ENCODE data around the gene SLC6A7. TPM values are rescaled to one million over a fixed set of nuclear protein-coding genes. Genes with fewer than 3 reads are reported as not detected.

SLC6A7 gene
- polyA plus RNA-seq, 1 of the 3 experiments (the other 2 are of a cell fraction): not detected

DNA sequence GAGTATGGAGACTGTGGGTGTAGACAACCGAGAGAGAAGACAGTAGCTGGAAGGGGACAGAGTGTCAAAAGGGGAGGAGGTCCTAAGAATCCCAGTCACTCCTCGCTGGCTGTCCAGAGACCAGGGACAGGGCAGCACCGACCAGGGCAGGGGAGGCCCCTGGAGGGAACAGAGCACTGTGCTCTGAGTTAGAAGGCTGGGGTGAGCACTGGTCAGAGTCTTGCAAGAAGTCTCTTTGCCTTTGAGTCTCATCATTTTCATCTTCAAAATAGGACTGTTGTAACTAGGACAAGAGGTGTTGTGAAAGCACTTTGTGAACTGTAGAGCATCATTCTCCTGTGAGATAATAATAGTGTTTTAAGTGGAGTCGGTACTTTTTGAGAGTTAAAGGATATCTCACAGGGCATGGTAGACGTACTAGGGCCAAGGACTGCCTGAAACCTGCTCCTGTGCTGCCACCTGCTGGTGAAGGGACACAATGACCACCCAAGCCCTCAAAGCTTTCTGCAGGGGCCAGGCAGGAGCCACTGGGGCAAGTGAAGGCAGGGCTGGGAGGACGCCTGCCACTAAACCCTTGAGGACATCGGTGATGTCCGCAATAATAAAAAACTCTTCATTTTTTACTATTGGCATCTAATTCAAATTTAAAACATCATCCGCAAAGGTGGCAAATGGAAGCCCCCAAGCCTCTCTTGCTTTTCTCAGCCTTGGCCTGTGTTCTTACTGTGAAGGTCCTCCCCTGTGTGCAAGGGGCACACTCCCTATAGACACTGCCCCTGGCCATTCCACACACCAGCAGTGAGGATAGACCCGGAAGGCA, 28.2 kb downstream of the SLC6A7 start (continued):
- TF ChIP-seq, protein P1, sequence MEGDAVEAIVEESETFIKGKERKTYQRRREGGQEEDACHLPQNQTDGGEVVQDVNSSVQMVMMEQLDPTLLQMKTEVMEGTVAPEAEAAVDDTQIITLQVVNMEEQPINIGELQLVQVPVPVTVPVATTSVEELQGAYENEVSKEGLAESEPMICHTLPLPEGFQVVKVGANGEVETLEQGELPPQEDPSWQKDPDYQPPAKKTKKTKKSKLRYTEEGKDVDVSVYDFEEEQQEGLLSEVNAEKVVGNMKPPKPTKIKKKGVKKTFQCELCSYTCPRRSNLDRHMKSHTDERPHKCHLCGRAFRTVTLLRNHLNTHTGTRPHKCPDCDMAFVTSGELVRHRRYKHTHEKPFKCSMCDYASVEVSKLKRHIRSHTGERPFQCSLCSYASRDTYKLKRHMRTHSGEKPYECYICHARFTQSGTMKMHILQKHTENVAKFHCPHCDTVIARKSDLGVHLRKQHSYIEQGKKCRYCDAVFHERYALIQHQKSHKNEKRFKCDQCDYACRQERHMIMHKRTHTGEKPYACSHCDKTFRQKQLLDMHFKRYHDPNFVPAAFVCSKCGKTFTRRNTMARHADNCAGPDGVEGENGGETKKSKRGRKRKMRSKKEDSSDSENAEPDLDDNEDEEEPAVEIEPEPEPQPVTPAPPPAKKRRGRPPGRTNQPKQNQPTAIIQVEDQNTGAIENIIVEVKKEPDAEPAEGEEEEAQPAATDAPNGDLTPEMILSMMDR (IDR thresholded peaks at IDR 0.05): peak; percentile 92
- TF ChIP-seq, protein P2, sequence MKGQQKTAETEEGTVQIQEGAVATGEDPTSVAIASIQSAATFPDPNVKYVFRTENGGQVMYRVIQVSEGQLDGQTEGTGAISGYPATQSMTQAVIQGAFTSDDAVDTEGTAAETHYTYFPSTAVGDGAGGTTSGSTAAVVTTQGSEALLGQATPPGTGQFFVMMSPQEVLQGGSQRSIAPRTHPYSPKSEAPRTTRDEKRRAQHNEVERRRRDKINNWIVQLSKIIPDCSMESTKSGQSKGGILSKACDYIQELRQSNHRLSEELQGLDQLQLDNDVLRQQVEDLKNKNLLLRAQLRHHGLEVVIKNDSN (IDR thresholded peaks at IDR 0.05; ENCODE audit: borderline replicate concordance, low read depth): no peak
- TF ChIP-seq, protein P3, sequence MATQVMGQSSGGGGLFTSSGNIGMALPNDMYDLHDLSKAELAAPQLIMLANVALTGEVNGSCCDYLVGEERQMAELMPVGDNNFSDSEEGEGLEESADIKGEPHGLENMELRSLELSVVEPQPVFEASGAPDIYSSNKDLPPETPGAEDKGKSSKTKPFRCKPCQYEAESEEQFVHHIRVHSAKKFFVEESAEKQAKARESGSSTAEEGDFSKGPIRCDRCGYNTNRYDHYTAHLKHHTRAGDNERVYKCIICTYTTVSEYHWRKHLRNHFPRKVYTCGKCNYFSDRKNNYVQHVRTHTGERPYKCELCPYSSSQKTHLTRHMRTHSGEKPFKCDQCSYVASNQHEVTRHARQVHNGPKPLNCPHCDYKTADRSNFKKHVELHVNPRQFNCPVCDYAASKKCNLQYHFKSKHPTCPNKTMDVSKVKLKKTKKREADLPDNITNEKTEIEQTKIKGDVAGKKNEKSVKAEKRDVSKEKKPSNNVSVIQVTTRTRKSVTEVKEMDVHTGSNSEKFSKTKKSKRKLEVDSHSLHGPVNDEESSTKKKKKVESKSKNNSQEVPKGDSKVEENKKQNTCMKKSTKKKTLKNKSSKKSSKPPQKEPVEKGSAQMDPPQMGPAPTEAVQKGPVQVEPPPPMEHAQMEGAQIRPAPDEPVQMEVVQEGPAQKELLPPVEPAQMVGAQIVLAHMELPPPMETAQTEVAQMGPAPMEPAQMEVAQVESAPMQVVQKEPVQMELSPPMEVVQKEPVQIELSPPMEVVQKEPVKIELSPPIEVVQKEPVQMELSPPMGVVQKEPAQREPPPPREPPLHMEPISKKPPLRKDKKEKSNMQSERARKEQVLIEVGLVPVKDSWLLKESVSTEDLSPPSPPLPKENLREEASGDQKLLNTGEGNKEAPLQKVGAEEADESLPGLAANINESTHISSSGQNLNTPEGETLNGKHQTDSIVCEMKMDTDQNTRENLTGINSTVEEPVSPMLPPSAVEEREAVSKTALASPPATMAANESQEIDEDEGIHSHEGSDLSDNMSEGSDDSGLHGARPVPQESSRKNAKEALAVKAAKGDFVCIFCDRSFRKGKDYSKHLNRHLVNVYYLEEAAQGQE (IDR thresholded peaks at IDR 0.05; ENCODE audit: low read depth, low read length): no peak
- TF ChIP-seq SIN3A (IDR thresholded peaks at IDR 0.05; ENCODE audit: borderline replicate concordance, low read depth, low read length) (no peak), MXI1 (IDR thresholded peaks at IDR 0.05; ENCODE audit: low read depth, low read length) (no peak), TCF12 (IDR thresholded peaks at IDR 0.05) (no peak), NFIC (IDR thresholded peaks at IDR 0.05; ENCODE audit: borderline replicate concordance) (no peak), CHD2 (IDR thresholded peaks at IDR 0.05; ENCODE audit: low read length, partially characterized antibody) (peak; percentile 30), TEAD4 (IDR thresholded peaks at IDR 0.05; ENCODE audit: borderline replicate concordance, insufficient read depth) (no peak), FOXM1 (IDR thresholded peaks at IDR 0.05; ENCODE audit: low read depth) (no peak), RXRA (IDR thresholded peaks at IDR 0.05; ENCODE audit: borderline replicate concordance, low read depth) (no peak), FOXJ3 (CRISPR knock-in tag; IDR thresholded peaks at IDR 0.05) (no peak), RFX5 (IDR thresholded peaks at IDR 0.05; ENCODE audit: low read length) (no peak), ELF1 (IDR thresholded peaks at IDR 0.05) (no peak), NRF1 (IDR thresholded peaks at IDR 0.05; ENCODE audit: low read depth, low read length) (no peak), EZH2phosphoT487 (IDR thresholded peaks at IDR 0.05; ENCODE audit: borderline replicate concordance, low read depth) (no peak), GATA2 (CRISPR knock-in tag; IDR thresholded peaks at IDR 0.05) (no peak), JUND (IDR thresholded peaks at IDR 0.05) (no peak), RAD21 (IDR thresholded peaks at IDR 0.05; ENCODE audit: low read length) (peak; percentile 96)
- TF ChIP-seq, protein P4, sequence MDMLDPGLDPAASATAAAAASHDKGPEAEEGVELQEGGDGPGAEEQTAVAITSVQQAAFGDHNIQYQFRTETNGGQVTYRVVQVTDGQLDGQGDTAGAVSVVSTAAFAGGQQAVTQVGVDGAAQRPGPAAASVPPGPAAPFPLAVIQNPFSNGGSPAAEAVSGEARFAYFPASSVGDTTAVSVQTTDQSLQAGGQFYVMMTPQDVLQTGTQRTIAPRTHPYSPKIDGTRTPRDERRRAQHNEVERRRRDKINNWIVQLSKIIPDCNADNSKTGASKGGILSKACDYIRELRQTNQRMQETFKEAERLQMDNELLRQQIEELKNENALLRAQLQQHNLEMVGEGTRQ (IDR thresholded peaks at IDR 0.05; ENCODE audit: borderline replicate concordance, low read depth, low read length): no peak
